ENCODE data around the gene SLC9A9. TPM values are rescaled to one million over a fixed set of nuclear protein-coding genes. Genes with fewer than 3 reads are reported as not detected.

Gene SLC9A9
- total RNA-seq, 3 donors from 2014 or later: 6.2 to 17.3 (median 7.8) TPM

DNA sequence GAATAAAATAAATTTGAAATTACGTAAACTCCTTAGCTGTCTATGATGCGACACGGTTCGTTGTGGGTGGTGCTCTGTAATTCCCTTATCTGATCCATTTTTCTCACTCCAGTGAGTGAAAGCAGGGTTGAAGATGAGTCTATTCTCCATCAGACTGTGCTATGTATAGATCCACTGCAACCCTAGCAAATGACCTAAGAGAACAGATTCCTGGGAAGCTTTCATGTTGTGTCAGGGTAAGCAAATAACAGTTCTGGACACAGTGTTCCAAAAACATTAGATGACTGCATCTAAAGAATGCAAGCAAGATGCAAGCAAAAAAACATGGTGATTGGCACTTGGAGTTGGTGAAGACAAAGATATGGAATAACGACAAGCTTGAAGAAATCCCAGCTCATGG lies 239.3 kb downstream of the SLC9A9 start:
- no peaks in the 10 kb centered on the region for H3K36me3 ChIP-seq
- TF ChIP-seq POLR2AphosphoS5 (IDR thresholded peaks at IDR 0.05) (no peak), POLR2A (IDR thresholded peaks at IDR 0.05) (no peak)
- TF ChIP-seq, protein P1, sequence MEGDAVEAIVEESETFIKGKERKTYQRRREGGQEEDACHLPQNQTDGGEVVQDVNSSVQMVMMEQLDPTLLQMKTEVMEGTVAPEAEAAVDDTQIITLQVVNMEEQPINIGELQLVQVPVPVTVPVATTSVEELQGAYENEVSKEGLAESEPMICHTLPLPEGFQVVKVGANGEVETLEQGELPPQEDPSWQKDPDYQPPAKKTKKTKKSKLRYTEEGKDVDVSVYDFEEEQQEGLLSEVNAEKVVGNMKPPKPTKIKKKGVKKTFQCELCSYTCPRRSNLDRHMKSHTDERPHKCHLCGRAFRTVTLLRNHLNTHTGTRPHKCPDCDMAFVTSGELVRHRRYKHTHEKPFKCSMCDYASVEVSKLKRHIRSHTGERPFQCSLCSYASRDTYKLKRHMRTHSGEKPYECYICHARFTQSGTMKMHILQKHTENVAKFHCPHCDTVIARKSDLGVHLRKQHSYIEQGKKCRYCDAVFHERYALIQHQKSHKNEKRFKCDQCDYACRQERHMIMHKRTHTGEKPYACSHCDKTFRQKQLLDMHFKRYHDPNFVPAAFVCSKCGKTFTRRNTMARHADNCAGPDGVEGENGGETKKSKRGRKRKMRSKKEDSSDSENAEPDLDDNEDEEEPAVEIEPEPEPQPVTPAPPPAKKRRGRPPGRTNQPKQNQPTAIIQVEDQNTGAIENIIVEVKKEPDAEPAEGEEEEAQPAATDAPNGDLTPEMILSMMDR (IDR thresholded peaks at IDR 0.05): no peak
- intact Hi-C loops (cut with DNase I; ENCODE audit: low total_unique reads): no loop called here

DNA sequence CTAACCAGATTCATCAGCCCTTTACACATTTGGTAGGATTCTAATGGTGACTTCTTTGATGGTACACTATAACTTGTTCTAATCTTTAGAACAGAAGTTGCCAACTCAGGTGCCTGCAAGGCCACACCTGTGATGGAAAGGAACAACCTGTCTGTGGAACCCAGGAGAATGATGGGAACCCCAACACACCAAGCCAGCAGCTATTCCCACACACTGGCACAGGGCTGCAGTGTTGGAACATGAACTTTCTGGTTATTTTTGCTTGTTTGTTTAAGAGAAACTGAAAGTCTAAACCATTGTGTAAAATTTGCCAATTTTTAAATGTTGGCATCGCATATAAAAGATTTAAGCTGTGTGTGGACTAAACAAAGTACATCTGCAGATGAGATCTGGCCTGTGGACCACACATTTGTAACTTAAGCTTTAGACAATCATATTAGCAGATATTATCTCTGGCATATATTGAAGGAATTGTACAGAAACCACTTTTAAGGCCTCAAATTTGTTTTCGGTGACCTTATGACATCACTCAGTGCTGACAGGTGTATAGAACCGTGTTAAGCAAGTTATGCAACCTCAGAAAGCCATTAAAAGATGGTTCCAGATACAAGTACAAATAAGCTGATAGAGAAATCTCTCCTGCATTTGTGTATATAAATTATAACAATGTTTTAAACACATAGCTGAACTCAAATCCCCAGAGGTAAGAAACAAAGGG lies 242.9 kb downstream of the SLC9A9 start:
- no peaks in the 10 kb centered on the region for H3K9me3 ChIP-seq
- no peaks in the 10 kb centered on the region for H3K27me3 ChIP-seq
- H3K4me3 ChIP-seq: no peak overlapping the region
- DNase-seq (ENCODE audit: low spot score in 2 of 2): no peak
- intact Hi-C loops (cut with DNase I; ENCODE audit: low total_unique reads): no loop called here
- TF ChIP-seq POLR2AphosphoS5 (IDR thresholded peaks at IDR 0.05) (no peak), POLR2A (IDR thresholded peaks at IDR 0.05) (no peak)
- TF ChIP-seq, protein P1 (IDR thresholded peaks at IDR 0.05): no peak
- H3K4me1 ChIP-seq: no peaks in the 10 kb centered on the region
- no peak overlapping the region for H3K27ac ChIP-seq
- H3K36me3 ChIP-seq: no peaks in the 10 kb centered on the region

More for the DNA sequence above, 239.3 kb downstream of the SLC9A9 start:
- Histone ChIP-seq H3K27ac (no peak overlapping the region), H3K4me3 (no peak overlapping the region), H3K27me3 (no peaks in the 10 kb centered on the region), H3K4me1 (no peaks in the 10 kb centered on the region), H3K9me3 (no peaks in the 10 kb centered on the region)
- DNase-seq (ENCODE audit: low spot score in 2 of 2): no peak

DNA sequence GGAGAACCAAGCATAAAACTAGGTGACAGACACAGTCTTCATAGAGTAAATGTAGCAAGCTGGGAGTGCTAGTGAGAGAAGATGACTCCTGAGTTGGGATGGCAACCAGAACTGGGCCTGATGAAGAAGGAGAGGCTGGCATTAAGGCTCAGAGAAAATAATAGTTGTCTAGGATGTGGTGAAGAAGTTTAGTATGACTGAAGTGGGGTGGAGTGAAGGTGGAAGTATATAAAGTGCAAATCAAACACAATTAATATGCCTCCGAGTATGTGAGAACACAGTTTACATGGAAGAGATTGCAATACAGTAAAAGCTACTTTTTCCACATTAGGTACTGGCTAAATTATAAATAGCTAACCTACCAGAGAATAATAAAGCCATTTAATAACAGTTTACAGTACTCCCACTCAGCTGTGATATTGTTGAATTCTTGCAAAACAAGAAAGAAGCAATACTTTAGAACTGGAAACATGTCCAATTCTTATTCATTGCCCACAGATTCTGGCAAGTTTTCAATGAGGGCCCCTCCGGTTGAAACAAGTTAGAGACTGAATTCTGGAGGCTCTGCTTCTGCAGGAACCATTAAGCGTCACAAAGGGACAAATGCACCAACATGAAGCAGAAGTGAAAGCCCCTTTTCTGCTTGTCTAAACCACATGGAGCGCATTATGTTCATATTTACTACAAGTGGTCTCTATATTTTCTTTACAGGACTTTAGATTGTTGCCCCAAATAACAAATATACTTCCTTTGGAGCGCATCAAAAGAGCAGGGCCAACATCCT lies 243.7 kb downstream of the SLC9A9 start:
- Histone ChIP-seq H3K9me3 (no peaks in the 10 kb centered on the region), H3K4me3 (no peak overlapping the region), H3K4me1 (no peaks in the 10 kb centered on the region), H3K36me3 (no peaks in the 10 kb centered on the region), H3K27ac (no peak overlapping the region), H3K27me3 (no peaks in the 10 kb centered on the region)
- intact Hi-C loops (cut with DNase I; ENCODE audit: low total_unique reads): no loop called here
- TF ChIP-seq POLR2A (IDR thresholded peaks at IDR 0.05) (no peak), POLR2AphosphoS5 (IDR thresholded peaks at IDR 0.05) (no peak)
- TF ChIP-seq, protein P1 (IDR thresholded peaks at IDR 0.05): no peak
- no peak for DNase-seq (ENCODE audit: low spot score in 2 of 2)

DNA sequence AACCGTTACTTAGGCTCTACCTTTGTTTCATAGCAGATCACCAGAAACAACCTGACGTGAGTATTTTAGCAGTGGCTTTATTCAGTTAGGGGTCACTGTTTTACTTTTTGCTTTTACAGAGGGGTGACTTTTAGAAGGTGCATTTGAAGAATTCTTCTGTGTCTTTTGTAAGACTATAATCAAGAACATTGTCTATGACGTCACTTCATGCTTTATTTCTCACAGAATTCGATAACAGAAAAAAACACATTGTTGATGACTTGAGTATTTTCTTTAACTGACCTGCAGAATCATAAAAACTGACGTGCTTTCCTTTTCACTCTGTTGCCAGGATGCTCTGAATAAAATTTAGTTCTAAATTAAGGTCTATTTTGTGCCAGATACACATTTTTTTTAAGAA lies 244.5 kb downstream of the SLC9A9 start:
- H3K9me3 ChIP-seq: no peaks in the 10 kb centered on the region
- H3K27me3 ChIP-seq: no peaks in the 10 kb centered on the region
- no peaks in the 10 kb centered on the region for H3K4me1 ChIP-seq
- DNase-seq (ENCODE audit: low spot score in 2 of 2): no peak
- intact Hi-C loops (cut with DNase I; ENCODE audit: low total_unique reads): no loop called here
- no peaks in the 10 kb centered on the region for H3K36me3 ChIP-seq
- TF ChIP-seq, protein P1 (IDR thresholded peaks at IDR 0.05): no peak
- TF ChIP-seq POLR2A (IDR thresholded peaks at IDR 0.05) (no peak), POLR2AphosphoS5 (IDR thresholded peaks at IDR 0.05) (no peak)
- no peak overlapping the region for H3K4me3 ChIP-seq
- no peak overlapping the region for H3K27ac ChIP-seq

Data from breast epithelium (tissue), 4 donors.